HEK293 (cell line): ENCODE data around the gene NSDHL.

Source experiments
- CTCF ChIA-PET: fragments of 350-600 bp; formaldehyde crosslinking; extraction: SDS; loops from one replicate; lab custom pipeline; 2021; ENCODE audit warnings: antibody characterized with exemption; lab: Yijun Ruan, JAX
- POLR2A ChIA-PET: fragments of 300-600 bp; formaldehyde crosslinking; extraction: SDS; loops from one replicate; lab custom pipeline; 2020; ENCODE audit warnings: antibody characterized with exemption, inconsistent platforms; lab: Yijun Ruan, JAX
- H3K27ac ChIP-seq: fragments of 200-500 bp; sonication (Bioruptor generic); 2 replicates; pipeline ENCODE4 v1.5.1; 2014; ENCODE audit warnings: low read depth, low read length, control low read depth, inconsistent platforms; ENCODE audit errors: extremely low read depth
- H3K36me3 ChIP-seq, 2 experiments: fragments of 200-500 bp in 1 of 2; sonication (Bioruptor generic) in 1 of 2; 1 replicate in 1 of 2; 2 replicates in 1 of 2; pipeline ENCODE4 v1.5.1; 2014 to 2017; ENCODE audit warnings: inconsistent platforms in 2 of 2, low read length in 2 of 2; ENCODE audit not compliant: control insufficient read depth in 2 of 2, insufficient read depth in 1 of 2
- H3K4me1 ChIP-seq: fragments of 200-500 bp; sonication (Bioruptor generic); 2 replicates; pipeline ENCODE4 v1.5.1; 2014; ENCODE audit warnings: mild to moderate bottlenecking, low read length, inconsistent platforms; ENCODE audit not compliant: control insufficient read depth, insufficient read depth
- H3K4me3 ChIP-seq: 2 replicates; pipeline ENCODE4 v1.5.1; 2011; ENCODE audit warnings: low read depth, mild to moderate bottlenecking, control low read depth, low read length, moderate library complexity
- H3K9me3 ChIP-seq: fragments of 200-500 bp; sonication (Bioruptor generic); 2 replicates; pipeline ENCODE4 v1.5.1; 2014; ENCODE audit warnings: low read depth, low read length, inconsistent platforms; ENCODE audit not compliant: control insufficient read depth, insufficient read depth
- HOXA7 ChIP-seq: sonication (generic); formaldehyde crosslinking; IDR thresholded peaks from 2 replicates; pipeline ENCODE4 v1.8.1; 2022; ENCODE audit warnings: missing genetic modification reagents, borderline replicate concordance
- KLF16 ChIP-seq: fragments of 450-650 bp; formaldehyde crosslinking; IDR thresholded peaks from 2 replicates; pipeline ENCODE4 v1.5.1; 2017; ENCODE audit warnings: missing biosample characterization, missing genetic modification characterization
- PRDM6 ChIP-seq: fragments of 450-650 bp; formaldehyde crosslinking; IDR thresholded peaks from 2 replicates; pipeline ENCODE4 v1.5.1; 2017; ENCODE audit warnings: missing biosample characterization, missing genetic modification characterization
- ZBTB44 ChIP-seq: fragments of 450-650 bp; IDR thresholded peaks from 2 replicates; pipeline ENCODE4 v1.5.1; 2018; ENCODE audit warnings: missing biosample characterization, mild to moderate bottlenecking, missing genetic modification characterization
- ZNF138 ChIP-seq: fragments of 450-650 bp; formaldehyde crosslinking; IDR thresholded peaks from 2 replicates; pipeline ENCODE4 v1.5.1; 2016; ENCODE audit warnings: missing biosample characterization, missing genetic modification characterization, borderline replicate concordance
- ZNF146 ChIP-seq: fragments of 450-650 bp; formaldehyde crosslinking; IDR thresholded peaks from 2 replicates; pipeline ENCODE4 v1.5.1; 2016; ENCODE audit warnings: missing biosample characterization, missing genetic modification characterization
- ZNF221 ChIP-seq: fragments of 450-650 bp; formaldehyde crosslinking; IDR thresholded peaks from 2 replicates; pipeline ENCODE4 v1.5.1; 2017; ENCODE audit warnings: missing biosample characterization, missing genetic modification characterization, borderline replicate concordance
- ZNF350 ChIP-seq: fragments of 450-650 bp; formaldehyde crosslinking; IDR thresholded peaks from 2 replicates; pipeline ENCODE4 v1.5.0; 2017; ENCODE audit warnings: missing biosample characterization, mild to moderate bottlenecking, missing genetic modification characterization
- ZNF423 ChIP-seq: fragments of 450-650 bp; formaldehyde crosslinking; IDR thresholded peaks from 2 replicates; pipeline ENCODE4 v1.5.1; 2016; ENCODE audit warnings: missing biosample characterization, missing genetic modification characterization
- ZNF433 ChIP-seq: fragments of 450-650 bp; formaldehyde crosslinking; IDR thresholded peaks from 2 replicates; pipeline ENCODE4 v1.5.1; 2016; ENCODE audit warnings: missing biosample characterization, missing genetic modification characterization, low read depth
- ZNF518A ChIP-seq: fragments of 450-650 bp; formaldehyde crosslinking; conservative IDR thresholded peaks from 2 replicates; pipeline ENCODE4 v1.5.1; 2016; ENCODE audit warnings: low read depth, missing biosample characterization, missing genetic modification characterization
- ZNF521 ChIP-seq: fragments of 450-650 bp; formaldehyde crosslinking; IDR thresholded peaks from 2 replicates; pipeline ENCODE4 v1.5.1; 2017; ENCODE audit warnings: missing biosample characterization, mild to moderate bottlenecking, missing genetic modification characterization
- ZNF580 ChIP-seq: fragments of 450-650 bp; formaldehyde crosslinking; IDR thresholded peaks from 2 replicates; pipeline ENCODE4 v1.5.1; 2016; ENCODE audit warnings: missing biosample characterization, missing genetic modification characterization
- ZNF585B ChIP-seq: fragments of 450-650 bp; formaldehyde crosslinking; IDR thresholded peaks from 2 replicates; pipeline ENCODE4 v1.5.1; 2016; ENCODE audit warnings: missing biosample characterization, missing genetic modification characterization

Gene NSDHL

GRCh38 chrX:152895724-152896420, 65.0 kb downstream of the NSDHL start:
- no peak for TF ChIP-seq KLF16 (tag by site-specific recombination)
- no peak for TF ChIP-seq ZNF138 (tag by site-specific recombination)
- TF ChIP-seq ZNF221 (tag by site-specific recombination): no peak
- no peak for TF ChIP-seq ZNF518A (tag by site-specific recombination)
- TF ChIP-seq ZNF585B (tag by site-specific recombination): no peak
- TF ChIP-seq HOXA7 (CRISPR knock-in tag): no peak
- TF ChIP-seq, all 188 proteins: peak for 0

GRCh38 chrX:152896450-152896849, 65.6 kb downstream of the NSDHL start:
- CTCF ChIA-PET: interaction anchor here (0.6 to 1.2 kb wide), 2 partner anchors 10 to 767 kb away, joined by 3 read pairs; no protein-coding TSS in a partner anchor
- no peaks in the 10 kb centered on the region for H3K9me3 ChIP-seq
- no peak for TF ChIP-seq ZNF350 (tag by site-specific recombination)
- TF ChIP-seq HOXA7 (CRISPR knock-in tag): no peak
- no peak for TF ChIP-seq ZNF433
- TF ChIP-seq ZNF423: no peak
- no peak for TF ChIP-seq ZNF521 (tag by site-specific recombination)
- TF ChIP-seq ZNF146: no peak
- no peak for TF ChIP-seq ZBTB44 (tag by site-specific recombination)
- TF ChIP-seq ZNF580 (tag by site-specific recombination): no peak
- no peak for TF ChIP-seq PRDM6
- TF ChIP-seq, all 188 proteins: peak for 0
- POLR2A ChIA-PET: no interaction called here
- Histone ChIP-seq H3K27ac (no peak overlapping the region), H3K4me1 (no peaks in the 10 kb centered on the region), H3K4me3 (no peak overlapping the region), H3K36me3 (no peaks in the 10 kb centered on the region)

More at GRCh38 chrX:152895724-152896420, 65.0 kb downstream of the NSDHL start:
- Histone ChIP-seq H3K36me3 (no peaks in the 10 kb centered on the region), H3K27ac (no peak overlapping the region), H3K9me3 (no peaks in the 10 kb centered on the region), H3K4me3 (no peak overlapping the region), H3K4me1 (no peaks in the 10 kb centered on the region)
- ChIA-PET POLR2A (no interaction called here), CTCF (interaction anchor here (0.5 to 1.2 kb wide), 2 partner anchors 10 to 654 kb away, joined by 3 read pairs; no protein-coding TSS in a partner anchor)
